B cell (primary cell): ENCODE results near the gene TBRG4. TPM values are rescaled to one million over a fixed set of nuclear protein-coding genes. Genes with fewer than 3 reads are reported as not detected.

Experiments
- ATAC-seq: fragments of 200-7000 bp; cut with Tn5 transposase; one replicate; pipeline ENCODE4 v1.10.0; 2021; ENCODE audit warnings: low read depth, mild to moderate bottlenecking, moderate number of reproducible peaks, moderate library complexity
- CTCF ChIA-PET: fragments of 350-600 bp; sonication (Branson Sonifier 250); formaldehyde crosslinking; loops from one replicate; lab custom pipeline; 2021; ENCODE audit warnings: antibody characterized with exemption, inconsistent platforms; lab: Charles Lee
- POLR2A ChIA-PET: fragments of 350-600 bp; sonication (Branson Sonifier 250); formaldehyde crosslinking; loops from one replicate; lab custom pipeline; 2021; ENCODE audit warnings: antibody characterized with exemption; lab: Charles Lee
- DNase-seq: peaks from one replicate; pipeline ENCODE4 v3.0.0; 2013
- H2AFZ ChIP-seq: 2 replicates; pipeline ENCODE4 v1.6.1; 2012; ENCODE audit warnings: mild to moderate bottlenecking, low read depth, low read length; ENCODE audit not compliant: insufficient read depth, poor library complexity, severe bottlenecking
- H3K27ac ChIP-seq, 2 donors: 1 replicate in 1 of 2; 2 replicates in 1 of 2; pipeline ENCODE4 v1.5.1; 2012 to 2013; ENCODE audit warnings: low read length in 2 of 2, mild to moderate bottlenecking in 2 of 2, moderate library complexity in 1 of 2
- H3K27me3 ChIP-seq, 4 experiments: fragments of 200-600 bp in 1 of 4; sonication (generic) in 1 of 4; replicated peaks in 1 of 4; 1 replicate in 2 of 4; 2 replicates in 2 of 4; pipeline versions ENCODE4 v1.6.1 to v1.7.0; 2013 to 2016; ENCODE audit warnings: low read length in 3 of 4, mild to moderate bottlenecking in 2 of 4, mixed read lengths in 1 of 4, moderate library complexity in 1 of 4; ENCODE audit not compliant: insufficient read depth in 4 of 4, control insufficient read depth in 3 of 4; ENCODE audit errors: control extremely low read depth in 1 of 4
- H3K36me3 ChIP-seq, 2 experiments: replicated peaks in 1 of 2; 1 replicate in 1 of 2; 2 replicates in 1 of 2; pipeline versions ENCODE4 v1.6.1 to v1.7.1; 2013; ENCODE audit warnings: low read length in 1 of 2; ENCODE audit not compliant: insufficient read depth in 2 of 2, control insufficient read depth in 1 of 2; ENCODE audit errors: control extremely low read depth in 1 of 2, extremely low read depth in 1 of 2
- H3K4me1 ChIP-seq, 2 donors: fragments of 200-600 bp in 1 of 2; sonication (generic) in 1 of 2; 1 replicate in 1 of 2; 2 replicates in 1 of 2; pipeline versions ENCODE4 v1.5.1 to v1.6.1; 2013 to 2017; ENCODE audit warnings: low read length in 2 of 2; ENCODE audit not compliant: control insufficient read depth in 2 of 2, insufficient read depth in 2 of 2
- H3K4me2 ChIP-seq: replicated peaks from 2 replicates; pipeline ENCODE3; 2012; ENCODE audit warnings: mild to moderate bottlenecking, low read depth, low read length; ENCODE audit not compliant: poor library complexity, severe bottlenecking
- H3K4me3 ChIP-seq, 5 experiments: fragments of 200-600 bp in 1 of 5; sonication (generic) in 1 of 5; 1 replicate in 3 of 5; 2 replicates in 2 of 5; pipeline versions ENCODE4 v1.5.1 to v1.7.0; 2011 to 2016; ENCODE audit warnings: low read length in 4 of 5, mild to moderate bottlenecking in 4 of 5, low read depth in 2 of 5, control low read depth in 1 of 5, moderate library complexity in 1 of 5; ENCODE audit not compliant: insufficient read depth in 1 of 5; ENCODE audit errors: control extremely low read depth in 1 of 5, extremely low read depth in 1 of 5
- H3K79me2 ChIP-seq: fragments of 200-600 bp; sonication (generic); one replicate; pipeline ENCODE4 v1.6.0; 2016; ENCODE audit warnings: low read length; ENCODE audit not compliant: control insufficient read depth, insufficient read depth
- H3K9ac ChIP-seq: fragments of 200-600 bp; sonication (generic); 2 replicates; pipeline ENCODE4 v1.6.1; 2017; ENCODE audit warnings: mild to moderate bottlenecking, low read length, moderate library complexity
- H3K9me3 ChIP-seq, 3 donors: one replicate each; pipeline versions ENCODE4 v1.6.1 to v1.7.1; 2013; ENCODE audit warnings: low read length in 2 of 3; ENCODE audit not compliant: control insufficient read depth in 2 of 3, insufficient read depth in 1 of 3; ENCODE audit errors: control extremely low read depth in 1 of 3
- H4K20me1 ChIP-seq: 2 replicates; pipeline ENCODE4 v1.6.0; 2012; ENCODE audit warnings: mild to moderate bottlenecking, low read length; ENCODE audit not compliant: insufficient read depth, control insufficient read depth, poor library complexity, severe bottlenecking
- H3K27ac Mint-ChIP-seq: one replicate; pipeline ENCODE4 v1.8.0; 2021; ENCODE audit warnings: mixed read lengths
- H3K27me3 Mint-ChIP-seq: one replicate; pipeline ENCODE4 v1.8.0; 2021; ENCODE audit warnings: mixed read lengths
- H3K4me1 Mint-ChIP-seq: one replicate; pipeline ENCODE4 v1.8.0; 2021; ENCODE audit warnings: mixed read lengths
- H3K4me3 Mint-ChIP-seq: one replicate; pipeline ENCODE4 v1.8.0; 2021; ENCODE audit warnings: mixed read lengths
- H3K9me3 Mint-ChIP-seq: one replicate; pipeline ENCODE4 v1.8.0; 2022; ENCODE audit warnings: mixed read lengths; ENCODE audit not compliant: insufficient read depth
- CTCF ChIP-seq: fragments of 200-600 bp; IDR thresholded peaks from one replicate; pipeline ENCODE4 v1.8.0; 2022; ENCODE audit warnings: antibody characterized with exemption, mild to moderate bottlenecking
- EZH2 ChIP-seq: IDR thresholded peaks from 2 replicates; pipeline ENCODE4 v1.6.1; 2012; ENCODE audit warnings: borderline replicate concordance, low read depth, mild to moderate bottlenecking, moderate library complexity, low read length; ENCODE audit not compliant: insufficient read depth, poor library complexity, severe bottlenecking
- WGBS: methylation state at CpG from one replicate; pipeline ENCODE4 v1.1.5; 2013; ENCODE audit warnings: missing lambda C conversion rate; ENCODE audit not compliant: insufficient coverage; 5-methylcytosine and 5-hydroxymethylcytosine counted together
- intact Hi-C: fragments of 100-400 bp; cut with micrococcal nuclease; formaldehyde crosslinking; loops from one replicate; pipeline ENCODE4 v1.10.0; 2022
- polyA plus RNA-seq: library from polyadenylated mRNA; depleted of rRNA; stranded (reverse); fragments of >200 nt; gene quantifications from 2 replicates; pipeline ENCODE4 v1.2.3, GENCODE V29; 2012
- total RNA-seq, 2 donors: library from RNA; stranded (reverse); fragments of 120-200 nt in 1 of 2; gene quantifications; 1 replicate in 1 of 2; 2 replicates in 1 of 2; pipeline versions ENCODE4 v1.2.3 to v1.2.4, GENCODE V29; 2013 to 2022

TBRG4 gene
- total and polyA plus RNA-seq, 2 donors (not counting 1 experiment from before 2014, with no cell fraction given): 92.8 to 111 TPM

GRCh38 chr7:45146531-45147379 lies 35.3 kb upstream of the TBRG4 start:
- H4K20me1 ChIP-seq: no peaks in the 10 kb centered on the region
- no peak overlapping the region for H2AFZ ChIP-seq
- 87% methylated on average over 19 of the region's 19 CpGs for WGBS
- peaks cover 0 to 27% (median 2%) of the 10 kb centered on the region in 4 experiments for H3K27me3 ChIP-seq
- H3K4me2 ChIP-seq: no peak overlapping the region
- no peak overlapping the region for H3K27ac ChIP-seq
- ChIA-PET CTCF (interaction anchor here (0.6 to 1.4 kb wide), 2 partner anchors 9 to 138 kb away, joined by 3 to 4 read pairs; no protein-coding TSS in a partner anchor), POLR2A (no interaction called here)
- H3K4me3 ChIP-seq: no peak overlapping the region
- Mint-ChIP-seq H3K4me3 (no peak overlapping the region), H3K4me1 (no peaks in the 10 kb centered on the region), H3K27ac (no peak overlapping the region), H3K27me3 (peaks cover 34% of the 10 kb centered on the region), H3K9me3 (no peaks in the 10 kb centered on the region)
- no peaks in the 10 kb centered on the region for H3K9me3 ChIP-seq
- intact Hi-C loops: no loop called here
- TF ChIP-seq CTCF (no peak), EZH2 (no peak)
- ATAC-seq (no peak), DNase-seq (no peak)
- no peaks in the 10 kb centered on the region for H3K4me1 ChIP-seq
- no peak overlapping the region for H3K9ac ChIP-seq
- no peaks in the 10 kb centered on the region for H3K36me3 ChIP-seq
- no peaks in the 10 kb centered on the region for H3K79me2 ChIP-seq

- ChIA-PET CTCF (interaction anchor here (0.6 kb wide), 1 partner anchor 139 kb away, joined by 3 read pairs; no protein-coding TSS in a partner anchor), POLR2A (no interaction called here)
- no peak overlapping the region for H3K4me3 Mint-ChIP-seq
- DNase-seq: no peak
- H3K27ac ChIP-seq: no peak overlapping the region
- H3K4me2 ChIP-seq: no peak overlapping the region
- H3K27me3 ChIP-seq: peaks cover 0 to 22% (median 2%) of the 10 kb centered on the region in 4 experiments
- TF ChIP-seq CTCF (no peak), EZH2 (no peak)
- no peak overlapping the region for H2AFZ ChIP-seq
- H3K36me3 ChIP-seq: no peaks in the 10 kb centered on the region
- H3K4me1 ChIP-seq: peaks cover 0 to 3% of the 10 kb centered on the region in 2 donors
- no peaks in the 10 kb centered on the region for H3K9me3 Mint-ChIP-seq
- H3K79me2 ChIP-seq: no peaks in the 10 kb centered on the region
- no peak for ATAC-seq
- no peaks in the 10 kb centered on the region for H4K20me1 ChIP-seq
- no peak overlapping the region for H3K4me3 ChIP-seq
- peaks cover 34% of the 10 kb centered on the region for H3K27me3 Mint-ChIP-seq
- H3K27ac Mint-ChIP-seq: no peak overlapping the region
- intact Hi-C loops: no loop called here
- 94% methylated on average over 7 of the region's 7 CpGs for WGBS
- H3K9ac ChIP-seq: no peak overlapping the region
- peaks cover 3% of the 10 kb centered on the region for H3K4me1 Mint-ChIP-seq
- no peaks in the 10 kb centered on the region for H3K9me3 ChIP-seq
These were observed 34.4 kb upstream of the TBRG4 start for GRCh38 chr7:45145881-45146280.
